GM18951 (cell line): ENCODE measurements around the gene KLKB1.

Experiments
- POLR2A ChIP-seq: IDR thresholded peaks from 4 replicates; pipeline ENCODE4 v1.6.1; 2011; ENCODE audit warnings: mild to moderate bottlenecking; ENCODE audit not compliant: insufficient read length, insufficient read depth; ENCODE audit errors: extremely low read depth
- in situ Hi-C: fragments of 300-500 bp; cut with MboI; formaldehyde crosslinking; loops from one replicate; pipeline ENCODE4 v1.12.0; 2022; ENCODE audit warnings: low sequenced_read_pairs, mixed read lengths, inconsistent platforms; ENCODE audit not compliant: unreplicated experiment

KLKB1 gene

DNA sequence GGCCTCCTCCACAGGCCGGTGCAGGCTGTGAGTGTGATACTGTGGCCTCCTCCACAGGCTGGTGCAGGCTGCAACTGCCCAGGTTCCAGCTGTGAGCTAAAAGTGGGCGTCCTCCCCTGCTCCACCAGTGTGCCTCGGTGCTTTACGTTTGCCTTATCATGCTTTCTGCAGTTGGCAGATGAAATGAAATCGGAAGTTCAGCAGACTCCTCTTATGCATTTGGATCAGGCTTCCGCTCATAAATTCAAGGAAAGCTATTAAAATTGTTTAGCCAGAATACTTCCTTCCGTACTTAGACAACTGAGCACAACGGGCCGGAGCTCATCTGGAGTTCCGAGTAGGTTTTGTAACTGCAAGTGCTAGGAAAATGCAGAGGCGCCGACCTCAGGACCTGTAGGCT lies 23.9 kb upstream of the KLKB1 start:
- TF ChIP-seq POLR2A = no peak
- in situ Hi-C loops = no loop called here

DNA sequence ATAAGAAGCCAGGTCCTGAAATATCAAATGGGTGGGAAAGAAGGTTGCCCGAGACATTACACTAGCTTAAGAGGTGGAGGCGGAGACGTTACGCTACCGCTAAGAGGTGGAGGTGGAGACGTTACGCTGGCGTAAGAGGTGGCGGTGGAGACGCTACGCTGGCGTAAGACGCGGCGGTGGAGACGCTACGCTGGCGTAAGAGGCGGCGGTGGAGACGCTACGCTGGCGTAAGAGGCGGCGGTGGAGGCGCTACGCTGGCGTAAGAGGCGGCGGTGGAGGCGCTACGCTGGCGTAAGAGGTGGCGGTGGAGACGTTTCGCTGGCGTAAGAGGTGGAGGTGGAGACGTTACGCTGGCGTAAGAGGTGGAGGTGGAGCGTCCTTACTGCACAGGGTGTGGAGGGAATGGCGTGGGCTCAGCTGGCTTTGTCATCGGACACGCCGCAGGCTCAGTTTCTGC lies 23.2 kb upstream of the KLKB1 start:
- in situ Hi-C loops = no loop called here

DNA sequence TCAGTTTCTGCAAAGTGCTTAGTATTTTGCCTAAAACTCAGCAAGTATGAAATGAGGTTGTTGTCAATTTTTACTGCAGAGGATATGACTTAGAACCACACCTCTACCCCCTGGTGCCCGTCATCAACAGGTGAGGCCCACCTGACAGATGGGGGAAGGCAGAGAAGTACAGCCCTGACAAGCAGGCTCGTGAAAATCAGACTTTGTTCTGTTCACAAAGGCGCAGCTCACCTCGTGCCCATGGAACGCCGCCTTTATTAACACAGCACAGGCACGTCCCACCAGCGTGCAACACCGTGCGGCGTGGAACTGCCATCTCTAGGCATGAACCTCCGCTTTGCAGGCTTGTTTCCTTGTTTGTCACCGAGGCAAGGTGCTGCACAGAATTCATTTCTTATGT lies 22.6 kb upstream of the KLKB1 start:
- in situ Hi-C loops = no loop called here
- TF ChIP-seq POLR2A = no peak

More for the DNA sequence above, 23.2 kb upstream of the KLKB1 start:
- TF ChIP-seq POLR2A = no peak

DNA sequence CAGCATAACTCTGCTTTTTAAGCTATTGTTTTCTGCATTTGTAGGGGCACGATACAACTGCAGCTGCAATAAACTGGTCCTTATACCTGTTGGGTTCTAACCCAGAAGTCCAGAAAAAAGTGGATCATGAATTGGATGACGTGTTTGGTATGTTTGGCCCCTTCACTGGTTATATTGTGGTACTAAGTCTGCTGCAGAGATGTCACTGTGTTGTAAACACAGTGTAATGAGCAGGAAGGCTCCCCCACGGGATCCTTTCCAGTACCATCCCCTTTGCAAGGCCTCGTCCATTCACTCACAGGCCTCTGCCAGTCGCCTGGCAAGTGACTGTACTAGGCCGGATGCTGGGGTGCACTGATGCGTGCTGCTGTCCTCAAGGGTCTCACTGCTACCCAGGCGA lies 22.2 kb upstream of the KLKB1 start:
- TF ChIP-seq POLR2A = no peak
- in situ Hi-C loops = no loop called here

DNA sequence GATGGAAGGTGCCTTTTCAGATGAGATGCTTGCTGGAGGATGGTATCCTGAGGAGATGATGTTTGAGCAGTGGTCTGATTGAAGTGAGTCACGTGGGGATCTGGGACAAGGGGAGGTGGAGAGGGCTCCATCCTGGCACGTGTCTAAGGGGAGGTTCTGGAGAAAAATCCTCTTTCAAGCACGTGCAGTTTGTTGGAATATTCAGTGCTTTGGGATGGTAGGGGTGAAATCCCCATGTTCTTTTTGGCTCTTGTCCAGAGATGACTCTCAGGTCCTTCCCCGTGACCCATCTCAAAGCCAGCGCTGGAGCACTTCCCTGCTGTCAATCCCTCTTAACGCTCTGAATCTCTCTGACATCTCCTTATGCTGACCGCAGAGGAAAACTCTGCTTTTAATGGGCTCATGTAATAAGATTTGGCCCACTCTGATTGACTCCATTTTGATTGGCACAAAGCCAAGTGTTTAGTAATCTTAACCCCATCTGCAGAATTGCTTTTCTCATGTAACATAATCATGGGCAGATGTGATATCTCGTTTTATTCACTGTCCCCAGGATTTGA lies 10.8 kb upstream of the KLKB1 start:
- TF ChIP-seq POLR2A = no peak
- in situ Hi-C loops = no loop called here

DNA sequence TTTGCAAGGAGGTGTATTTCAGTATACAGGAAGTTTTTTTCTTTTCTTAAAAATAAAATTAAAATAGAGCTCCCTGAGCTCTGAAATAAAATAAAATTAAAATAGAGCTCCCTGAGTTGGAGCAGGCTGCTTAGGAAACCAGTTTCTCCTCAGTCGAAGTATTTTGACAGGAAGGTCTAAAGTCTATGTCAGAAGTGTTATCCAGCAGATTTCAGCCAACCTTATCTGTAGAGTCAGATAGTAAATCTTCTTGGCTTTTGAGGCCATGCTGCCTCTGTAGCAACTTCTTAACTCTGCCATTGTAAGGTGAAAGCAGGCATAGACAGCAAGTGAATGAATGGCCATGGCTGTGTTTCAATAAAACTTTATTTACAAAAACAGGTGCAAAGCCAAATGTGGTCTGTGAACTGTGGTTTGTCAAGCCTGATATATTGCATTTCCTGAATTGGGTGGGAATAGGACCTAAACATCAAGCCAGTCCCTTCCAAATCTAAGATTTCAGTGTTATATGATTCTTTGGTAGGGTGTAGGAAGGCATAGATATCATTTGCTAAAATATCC lies 9.5 kb upstream of the KLKB1 start:
- in situ Hi-C loops = no loop called here
- no peak for TF ChIP-seq POLR2A

DNA sequence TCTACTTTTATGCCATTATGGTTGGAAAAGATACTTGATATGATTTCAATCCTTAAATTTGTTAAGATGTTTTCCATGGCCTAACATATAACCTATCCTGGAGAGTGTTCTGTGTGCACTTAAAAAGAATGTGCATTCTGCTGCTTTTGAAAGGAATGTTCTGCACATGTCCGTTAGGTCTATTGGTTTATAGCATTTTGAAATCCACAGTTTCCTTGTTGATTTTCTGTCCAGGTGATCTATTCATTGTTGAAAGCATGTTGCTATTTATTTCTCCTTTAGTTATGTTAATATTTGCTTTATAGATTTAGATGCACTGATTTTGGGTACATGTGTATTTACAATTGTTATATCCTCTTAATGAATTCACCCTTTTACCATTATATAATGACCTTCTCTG lies 5.7 kb upstream of the KLKB1 start:
- in situ Hi-C loops = no loop called here
- TF ChIP-seq POLR2A = no peak

DNA sequence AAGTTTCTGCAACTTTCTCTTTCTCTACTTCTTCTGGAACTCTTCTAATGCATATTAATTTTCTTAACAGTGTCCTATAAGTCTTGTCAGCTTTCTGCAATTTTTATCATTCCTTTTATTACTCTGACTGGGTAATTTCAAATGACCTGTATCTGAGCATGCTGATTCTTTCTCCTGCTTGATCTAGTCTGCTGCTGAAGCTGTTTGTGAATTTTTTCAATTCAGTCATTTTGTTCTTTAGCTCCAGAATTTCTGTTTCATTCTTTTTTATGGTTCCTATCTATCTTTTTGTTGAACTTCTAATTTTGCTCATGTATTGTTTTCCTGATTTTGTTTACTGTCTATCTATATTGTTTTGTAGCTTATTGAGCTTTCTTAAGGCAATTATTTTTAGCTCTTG lies 1.5 kb upstream of the KLKB1 start:
- in situ Hi-C loops = no loop called here
- TF ChIP-seq POLR2A = no peak

DNA sequence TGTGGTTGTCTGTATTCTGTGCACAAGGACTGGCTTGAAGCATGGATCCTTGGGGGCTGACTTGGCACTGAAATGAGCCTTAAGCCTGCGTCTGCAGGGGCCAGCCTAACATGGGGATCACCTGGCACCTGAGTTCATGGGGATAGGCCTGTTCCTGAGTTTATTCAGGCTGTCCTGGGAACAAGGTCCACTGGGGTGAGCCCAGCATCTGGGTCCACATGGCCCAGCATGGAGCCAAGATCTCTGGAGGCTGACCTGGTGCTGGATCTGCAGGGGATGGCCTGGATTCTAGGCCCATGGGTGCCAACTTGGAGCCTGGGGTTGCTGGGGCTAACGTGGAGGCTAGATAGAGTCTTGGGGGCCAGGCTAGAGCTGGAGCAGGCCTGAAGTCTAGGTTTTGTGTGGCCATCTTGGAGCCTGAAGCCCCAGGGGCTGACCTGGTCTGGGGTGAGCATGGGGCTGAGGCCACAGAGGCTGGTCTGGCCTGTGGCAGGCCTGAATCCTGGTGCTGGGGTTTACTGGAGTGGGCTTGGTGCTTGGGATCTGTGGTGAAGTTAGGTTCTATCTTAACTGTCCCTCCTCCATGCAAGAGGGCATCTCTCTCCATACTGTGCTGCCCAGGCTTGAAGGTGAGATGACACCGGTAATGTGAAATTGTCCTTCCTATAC lies 652 bp upstream of the KLKB1 start:
- in situ Hi-C loops = no loop called here
- no peak for TF ChIP-seq POLR2A

DNA sequence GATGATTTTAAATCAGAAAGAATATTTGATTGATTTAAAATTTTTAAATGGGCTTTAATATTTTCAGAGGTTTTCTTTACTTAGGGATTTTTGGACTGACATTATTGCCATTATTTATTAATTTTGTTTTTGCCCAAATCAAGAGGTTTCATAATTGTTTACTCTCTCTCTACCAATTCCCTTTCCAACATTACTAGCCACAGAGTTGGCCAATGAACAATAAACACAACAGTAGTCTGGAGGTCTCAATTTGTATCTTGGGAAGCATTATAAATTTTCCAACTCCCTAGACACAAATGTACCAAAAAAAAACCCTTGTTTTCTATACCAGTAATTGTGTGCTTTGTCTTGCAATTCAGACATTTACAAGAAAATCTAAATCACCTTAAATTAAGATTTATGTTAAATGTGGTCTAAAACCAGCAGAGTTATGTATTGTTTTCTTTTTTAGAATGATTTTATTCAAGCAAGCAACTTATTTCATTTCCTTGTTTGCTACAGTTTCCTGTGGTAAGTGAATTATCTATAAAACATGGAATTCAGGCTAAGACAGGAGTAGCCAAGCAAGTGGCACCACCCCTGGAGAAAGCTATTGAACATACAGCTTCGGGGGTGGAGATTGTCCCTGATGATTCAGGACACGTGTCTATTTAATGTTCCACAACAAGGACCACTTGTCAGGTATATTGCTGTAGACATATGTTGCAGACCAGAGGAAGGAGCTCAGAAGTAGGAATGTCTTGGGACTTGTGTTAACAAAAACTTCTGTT lies 622 bp downstream of the KLKB1 start:
- TF ChIP-seq POLR2A = no peak
- in situ Hi-C loops = no loop called here

DNA sequence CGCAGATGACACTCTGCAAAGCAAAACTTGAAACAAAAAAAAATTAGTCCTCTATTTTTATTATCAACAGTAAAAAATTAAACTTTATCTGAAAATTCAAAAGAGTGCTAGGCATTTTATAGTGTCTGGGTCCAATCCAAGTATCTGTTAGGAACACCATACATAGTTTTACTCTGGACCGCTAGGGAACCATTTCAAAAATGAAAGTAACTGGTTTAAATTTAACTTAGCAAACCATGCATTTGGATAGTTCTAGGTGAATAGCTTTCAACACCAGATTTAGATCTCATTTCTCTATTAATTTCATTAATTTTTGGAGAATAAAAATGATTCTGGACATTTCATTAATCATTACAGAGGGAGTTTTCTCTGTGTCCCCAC lies 1.2 kb downstream of the KLKB1 start:
- TF ChIP-seq POLR2A = no peak
- in situ Hi-C loops = no loop called here

DNA sequence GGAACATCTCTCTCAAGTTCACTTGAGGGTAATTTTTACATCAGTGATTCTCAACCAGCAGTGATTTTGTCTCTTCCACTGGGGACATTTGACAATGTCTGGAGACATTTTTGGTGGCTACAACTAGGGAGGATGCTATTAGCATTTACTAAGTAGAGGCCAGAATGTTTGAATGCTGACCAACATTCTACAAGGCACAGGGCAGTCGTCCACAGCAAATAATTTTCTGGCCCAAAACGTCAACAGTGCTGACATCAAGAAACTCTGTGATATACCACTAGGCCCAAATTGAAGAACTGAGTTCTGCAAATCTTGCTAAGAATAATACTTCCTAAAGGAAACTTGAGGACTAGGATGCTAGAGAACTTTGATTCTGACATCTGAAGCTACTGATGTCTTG lies 7.1 kb downstream of the KLKB1 start:
- in situ Hi-C loops = no loop called here
- no peak for TF ChIP-seq POLR2A

DNA sequence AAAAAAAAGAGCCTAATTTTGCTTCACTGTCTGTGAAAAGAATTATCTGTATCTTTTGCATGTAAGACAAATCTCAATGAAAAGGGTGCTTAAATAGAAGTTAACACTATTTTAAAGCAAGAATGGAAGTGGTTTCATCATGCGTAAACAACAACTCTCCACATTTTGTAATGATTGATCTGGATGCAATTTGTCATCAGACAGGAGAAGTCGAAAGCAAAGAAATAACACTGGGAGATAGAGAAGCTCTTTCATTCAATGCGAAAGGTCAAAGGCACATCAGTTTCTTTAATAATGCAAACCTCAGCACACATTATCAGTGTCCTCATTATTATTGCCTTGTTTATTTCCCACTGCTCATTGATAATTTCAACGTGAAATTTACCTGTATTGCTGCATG lies 8.8 kb downstream of the KLKB1 start:
- no peak for TF ChIP-seq POLR2A
- in situ Hi-C loops = no loop called here

DNA sequence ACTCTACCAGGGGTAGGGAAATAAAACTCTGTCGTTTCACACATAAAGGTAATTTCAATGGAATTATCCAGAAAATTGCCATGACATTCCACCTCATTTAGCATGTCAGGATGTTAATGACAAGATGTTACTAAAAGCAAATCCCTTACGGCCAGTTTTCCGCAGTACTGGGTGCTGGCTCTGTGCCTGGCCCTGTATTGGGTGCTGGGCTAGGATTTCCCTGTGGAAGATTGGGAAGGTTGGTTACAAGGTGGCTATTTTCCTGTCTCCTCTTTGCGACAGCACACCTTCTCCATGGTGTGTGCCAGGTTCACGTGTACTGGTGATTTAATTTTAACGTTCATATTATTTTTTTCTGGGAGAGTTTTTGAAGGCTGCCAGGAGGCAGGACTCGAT lies 13.1 kb downstream of the KLKB1 start:
- TF ChIP-seq POLR2A = no peak
- in situ Hi-C loops = no loop called here
